ENCODE measurements around the gene BMP8B. TPM values are rescaled to one million over a fixed set of nuclear protein-coding genes. Genes with fewer than 3 reads are reported as not detected.

Gene BMP8B
- total RNA-seq, 1 experiment from 2014 or later, result 5.9 TPM

GRCh38 chr1:39757501-39757900 lies 31.2 kb downstream of the BMP8B start:
- no peak overlapping the region for H3K4me3 Mint-ChIP-seq (ENCODE audit: unreplicated experiment)
- CTCF ChIA-PET, result no interaction called here
- H3K4me3 ChIP-seq (ENCODE audit: low read depth, low read length), result no peak overlapping the region
- H3K4me1 Mint-ChIP-seq (ENCODE audit: low read depth, unreplicated experiment), result no peaks in the 10 kb centered on the region
- DNase-seq, result no peak
- POLR2A ChIA-PET, result no interaction called here
- intact Hi-C loops (cut with micrococcal nuclease; ENCODE audit: unreplicated experiment), result no loop called here
- no peak for TF ChIP-seq CTCF (IDR thresholded peaks at IDR 0.05; ENCODE audit: insufficient read depth in 1 of 2, low read depth in 1 of 2, low read length in 1 of 2, severe bottlenecking in 1 of 2, unreplicated experiment in 1 of 2)
- H3K4me1 ChIP-seq, result no peaks in the 10 kb centered on the region
- no peaks in the 10 kb centered on the region for H3K27me3 ChIP-seq (replicated peaks; ENCODE audit: control insufficient read depth, insufficient read depth, low read length)
- H3K9me3 Mint-ChIP-seq (ENCODE audit: unreplicated experiment), result no peaks in the 10 kb centered on the region
- H3K27me3 Mint-ChIP-seq (ENCODE audit: insufficient read depth, unreplicated experiment), result no peaks in the 10 kb centered on the region
- peaks cover 6% of the 10 kb centered on the region for H3K36me3 Mint-ChIP-seq (ENCODE audit: insufficient read depth, unreplicated experiment)
- H3K9me3 ChIP-seq, result no peaks in the 10 kb centered on the region
- no peak overlapping the region for H3K27ac Mint-ChIP-seq (ENCODE audit: unreplicated experiment)
- TSS peak; percentile 57 for BruUV-seq (replicated peaks)
- H3K36me3 ChIP-seq (ENCODE audit: control insufficient read depth, insufficient read depth, low read length), result no peaks in the 10 kb centered on the region; the same call in 1 of the 2 replicates

GRCh38 chr1:39755965-39756659 lies 32.6 kb downstream of the BMP8B start:
- no peak for DNase-seq
- no peaks in the 10 kb centered on the region for H3K27me3 ChIP-seq (replicated peaks; ENCODE audit: control insufficient read depth, insufficient read depth, low read length)
- Mint-ChIP-seq H3K9me3 (ENCODE audit: unreplicated experiment) (no peaks in the 10 kb centered on the region), H3K4me1 (ENCODE audit: low read depth, unreplicated experiment) (no peaks in the 10 kb centered on the region), H3K27ac (ENCODE audit: unreplicated experiment) (no peak overlapping the region), H3K36me3 (ENCODE audit: insufficient read depth, unreplicated experiment) (peaks cover 9% of the 10 kb centered on the region), H3K4me3 (ENCODE audit: unreplicated experiment) (no peak overlapping the region), H3K27me3 (ENCODE audit: insufficient read depth, unreplicated experiment) (no peaks in the 10 kb centered on the region)
- ChIA-PET CTCF (no interaction called here), POLR2A (no interaction called here)
- intact Hi-C loops (cut with micrococcal nuclease; ENCODE audit: unreplicated experiment), result no loop called here
- no TSS peak for BruUV-seq (replicated peaks)
- H3K4me1 ChIP-seq, result no peaks in the 10 kb centered on the region
- no peaks in the 10 kb centered on the region; the same call in 1 of the 2 replicates for H3K36me3 ChIP-seq (ENCODE audit: control insufficient read depth, insufficient read depth, low read length)
- TF ChIP-seq CTCF (IDR thresholded peaks at IDR 0.05; ENCODE audit: insufficient read depth in 1 of 2, low read depth in 1 of 2, low read length in 1 of 2, severe bottlenecking in 1 of 2, unreplicated experiment in 1 of 2), result no peak
- H3K4me3 ChIP-seq (ENCODE audit: low read depth, low read length), result no peak overlapping the region
- no peaks in the 10 kb centered on the region for H3K9me3 ChIP-seq

DNA sequence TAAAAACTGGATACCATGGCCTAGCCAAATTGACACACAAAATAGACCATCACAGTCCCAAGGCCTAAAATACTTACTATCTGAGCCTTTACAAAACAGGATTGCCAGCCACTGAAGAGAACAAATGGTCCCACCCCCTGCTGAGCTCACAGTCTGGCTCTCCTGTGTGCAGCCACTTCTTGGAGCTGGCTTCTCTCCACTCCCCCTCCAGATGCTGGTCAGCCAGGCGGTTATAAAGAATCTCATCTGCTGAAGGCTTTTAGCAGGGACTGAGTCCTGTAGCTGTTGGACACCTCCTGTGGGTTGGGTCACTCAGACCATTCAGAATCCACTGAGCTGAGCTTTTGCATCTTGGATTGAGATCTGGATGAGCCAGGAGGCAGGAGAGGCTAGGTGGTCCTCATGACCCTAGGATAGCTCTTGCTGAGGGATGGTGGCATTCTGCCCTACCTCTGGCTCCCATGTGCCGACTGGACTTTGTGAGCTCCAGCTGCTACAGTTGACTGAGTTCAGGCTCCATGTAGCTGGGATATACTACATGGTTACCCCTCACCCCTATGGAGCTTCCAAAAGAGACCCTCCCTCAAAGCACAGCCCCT lies 33.7 kb downstream of the BMP8B start:
- H3K4me1 ChIP-seq, result no peaks in the 10 kb centered on the region
- no peak for TF ChIP-seq CTCF (IDR thresholded peaks at IDR 0.05; ENCODE audit: insufficient read depth in 1 of 2, low read depth in 1 of 2, low read length in 1 of 2, severe bottlenecking in 1 of 2, unreplicated experiment in 1 of 2)
- intact Hi-C loops (cut with micrococcal nuclease; ENCODE audit: unreplicated experiment), result no loop called here
- Mint-ChIP-seq H3K27ac (ENCODE audit: unreplicated experiment) (no peak overlapping the region), H3K9me3 (ENCODE audit: unreplicated experiment) (no peaks in the 10 kb centered on the region), H3K36me3 (ENCODE audit: insufficient read depth, unreplicated experiment) (peaks cover 15% of the 10 kb centered on the region), H3K4me1 (ENCODE audit: low read depth, unreplicated experiment) (no peaks in the 10 kb centered on the region), H3K27me3 (ENCODE audit: insufficient read depth, unreplicated experiment) (no peaks in the 10 kb centered on the region), H3K4me3 (ENCODE audit: unreplicated experiment) (no peak overlapping the region)
- H3K4me3 ChIP-seq (ENCODE audit: low read depth, low read length), result no peak overlapping the region
- no TSS peak for BruUV-seq (replicated peaks)
- no peaks in the 10 kb centered on the region; the same call in 1 of the 2 replicates for H3K36me3 ChIP-seq (ENCODE audit: control insufficient read depth, insufficient read depth, low read length)
- DNase-seq, result no peak
- POLR2A ChIA-PET, result no interaction called here
- no peaks in the 10 kb centered on the region for H3K27me3 ChIP-seq (replicated peaks; ENCODE audit: control insufficient read depth, insufficient read depth, low read length)
- CTCF ChIA-PET, result no interaction called here
- no peaks in the 10 kb centered on the region for H3K9me3 ChIP-seq

Measured in Caco-2 (cell line).